GM12864 (cell line): Measurements from ENCODE around the gene PLA2G4B.

Experiments
- DNase-seq: peaks from one replicate; pipeline ENCODE4 v3.0.0-alpha.2; 2011; ENCODE audit warnings: low read depth
- H3K4me3 ChIP-seq: 2 replicates; pipeline ENCODE4 v1.5.1; 2011; ENCODE audit warnings: mild to moderate bottlenecking, low read depth, low read length, control low read depth
- CTCF ChIP-seq: IDR thresholded peaks from 2 replicates; pipeline ENCODE4 v1.5.1; 2011; ENCODE audit warnings: low read depth, mild to moderate bottlenecking, moderate library complexity, low read length, control low read depth, inconsistent platforms; ENCODE audit errors: missing control alignments

PLA2G4B gene

GRCh38 chr15:41792000-41792637, 46.5 kb upstream of the PLA2G4B start:
- no peak overlapping the region for H3K4me3 ChIP-seq

GRCh38 chr15:41794081-41794480, 44.6 kb upstream of the PLA2G4B start:
- H3K4me3 ChIP-seq: no peak overlapping the region
- TF ChIP-seq CTCF: no peak
- DNase-seq: no peak

More at GRCh38 chr15:41792000-41792637, 46.5 kb upstream of the PLA2G4B start:
- no peak for TF ChIP-seq CTCF
- no peak for DNase-seq

GRCh38 chr15:41795996-41796856, 42.4 kb upstream of the PLA2G4B start:
- no peak for DNase-seq
- no peak overlapping the region for H3K4me3 ChIP-seq
- no peak for TF ChIP-seq CTCF

GRCh38 chr15:41797201-41797944, 41.3 kb upstream of the PLA2G4B start:
- DNase-seq: no peak
- H3K4me3 ChIP-seq: no peak overlapping the region
- TF ChIP-seq CTCF: no peak

- DNase-seq: no peak
- no peak overlapping the region for H3K4me3 ChIP-seq
- TF ChIP-seq CTCF: no peak
Observed at GRCh38 chr15:41798607-41799487, 39.8 kb upstream of the PLA2G4B start.

GRCh38 chr15:41799488-41799805, 39.2 kb upstream of the PLA2G4B start:
- no peak for TF ChIP-seq CTCF
- DNase-seq: no peak

More at GRCh38 chr15:41799488-41799805, 39.2 kb upstream of the PLA2G4B start:
- no peak overlapping the region for H3K4me3 ChIP-seq
